ENCODE results near the gene FEN1.

FEN1 gene

GRCh38 chr11:61830237-61831105 is 37.8 kb downstream of the FEN1 start:
- ATAC-seq (ENCODE audit: low read depth): no peak

DNA sequence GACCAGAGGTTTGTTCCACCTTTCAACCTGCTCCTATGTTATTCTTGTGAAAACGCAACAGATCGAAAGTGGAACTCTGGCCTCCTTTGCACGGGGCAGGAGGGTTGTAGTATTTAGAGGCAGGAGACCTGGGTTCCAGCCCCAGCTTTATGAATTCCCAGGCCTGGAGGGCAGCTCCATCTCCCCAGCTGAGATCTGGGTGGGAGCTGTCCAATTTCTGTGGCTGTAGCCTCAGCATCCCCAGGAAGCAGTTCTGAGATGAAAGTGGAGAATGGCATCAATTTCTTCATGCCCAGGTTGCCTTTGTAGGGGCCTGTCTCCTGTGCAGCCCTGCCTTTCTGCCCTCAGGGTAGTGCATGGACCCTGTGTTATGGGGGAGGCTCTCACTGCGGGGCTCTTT is 39.5 kb downstream of the FEN1 start:
- Histone ChIP-seq H3K4me3 (ENCODE audit: severe bottlenecking) (no peak overlapping the region), H3K36me3 (ENCODE audit: low read depth) (peaks cover 72% of the 10 kb centered on the region), H3K27me3 (ENCODE audit: insufficient read depth, poor library complexity, severe bottlenecking) (no peaks in the 10 kb centered on the region), H3K9me3 (ENCODE audit: severe bottlenecking) (no peaks in the 10 kb centered on the region), H3K27ac (ENCODE audit: poor library complexity, severe bottlenecking) (peak overlapping the region; percentile 76), H3K4me1 (ENCODE audit: insufficient read depth, poor library complexity, severe bottlenecking) (peaks cover 22% of the 10 kb centered on the region)
- DNase-seq (ENCODE audit: low spot score) (no peak), ATAC-seq (ENCODE audit: low read depth) (no peak)
- TF ChIP-seq, protein P1, sequence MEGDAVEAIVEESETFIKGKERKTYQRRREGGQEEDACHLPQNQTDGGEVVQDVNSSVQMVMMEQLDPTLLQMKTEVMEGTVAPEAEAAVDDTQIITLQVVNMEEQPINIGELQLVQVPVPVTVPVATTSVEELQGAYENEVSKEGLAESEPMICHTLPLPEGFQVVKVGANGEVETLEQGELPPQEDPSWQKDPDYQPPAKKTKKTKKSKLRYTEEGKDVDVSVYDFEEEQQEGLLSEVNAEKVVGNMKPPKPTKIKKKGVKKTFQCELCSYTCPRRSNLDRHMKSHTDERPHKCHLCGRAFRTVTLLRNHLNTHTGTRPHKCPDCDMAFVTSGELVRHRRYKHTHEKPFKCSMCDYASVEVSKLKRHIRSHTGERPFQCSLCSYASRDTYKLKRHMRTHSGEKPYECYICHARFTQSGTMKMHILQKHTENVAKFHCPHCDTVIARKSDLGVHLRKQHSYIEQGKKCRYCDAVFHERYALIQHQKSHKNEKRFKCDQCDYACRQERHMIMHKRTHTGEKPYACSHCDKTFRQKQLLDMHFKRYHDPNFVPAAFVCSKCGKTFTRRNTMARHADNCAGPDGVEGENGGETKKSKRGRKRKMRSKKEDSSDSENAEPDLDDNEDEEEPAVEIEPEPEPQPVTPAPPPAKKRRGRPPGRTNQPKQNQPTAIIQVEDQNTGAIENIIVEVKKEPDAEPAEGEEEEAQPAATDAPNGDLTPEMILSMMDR (IDR thresholded peaks at IDR 0.05; ENCODE audit: poor library complexity, severe bottlenecking): no peak

More at GRCh38 chr11:61830237-61831105, 37.8 kb downstream of the FEN1 start:
- H3K27me3 ChIP-seq (ENCODE audit: insufficient read depth, poor library complexity, severe bottlenecking): no peaks in the 10 kb centered on the region
- H3K9me3 ChIP-seq (ENCODE audit: severe bottlenecking): no peaks in the 10 kb centered on the region
- H3K36me3 ChIP-seq (ENCODE audit: low read depth): peaks cover 55% of the 10 kb centered on the region
- TF ChIP-seq, protein P1 (IDR thresholded peaks at IDR 0.05; ENCODE audit: poor library complexity, severe bottlenecking): no peak
- DNase-seq (ENCODE audit: low spot score): no peak
- peak overlapping the region; percentile 76 for H3K27ac ChIP-seq (ENCODE audit: poor library complexity, severe bottlenecking)
- H3K4me1 ChIP-seq (ENCODE audit: insufficient read depth, poor library complexity, severe bottlenecking): peaks cover 22% of the 10 kb centered on the region
- peak overlapping the region; percentile 54 for H3K4me3 ChIP-seq (ENCODE audit: severe bottlenecking)

- TF ChIP-seq, protein P1 (IDR thresholded peaks at IDR 0.05; ENCODE audit: poor library complexity, severe bottlenecking): no peak
- Histone ChIP-seq H3K36me3 (ENCODE audit: low read depth) (peaks cover 78% of the 10 kb centered on the region), H3K27me3 (ENCODE audit: insufficient read depth, poor library complexity, severe bottlenecking) (no peaks in the 10 kb centered on the region), H3K4me3 (ENCODE audit: severe bottlenecking) (no peak overlapping the region), H3K4me1 (ENCODE audit: insufficient read depth, poor library complexity, severe bottlenecking) (peaks cover 22% of the 10 kb centered on the region), H3K27ac (ENCODE audit: poor library complexity, severe bottlenecking) (peak overlapping the region; percentile 76), H3K9me3 (ENCODE audit: severe bottlenecking) (no peaks in the 10 kb centered on the region)
- no peak for ATAC-seq (ENCODE audit: low read depth)
- DNase-seq (ENCODE audit: low spot score): peak; percentile 32
Observed at GRCh38 chr11:61832754-61833153, 40.0 kb downstream of the FEN1 start.

DNA sequence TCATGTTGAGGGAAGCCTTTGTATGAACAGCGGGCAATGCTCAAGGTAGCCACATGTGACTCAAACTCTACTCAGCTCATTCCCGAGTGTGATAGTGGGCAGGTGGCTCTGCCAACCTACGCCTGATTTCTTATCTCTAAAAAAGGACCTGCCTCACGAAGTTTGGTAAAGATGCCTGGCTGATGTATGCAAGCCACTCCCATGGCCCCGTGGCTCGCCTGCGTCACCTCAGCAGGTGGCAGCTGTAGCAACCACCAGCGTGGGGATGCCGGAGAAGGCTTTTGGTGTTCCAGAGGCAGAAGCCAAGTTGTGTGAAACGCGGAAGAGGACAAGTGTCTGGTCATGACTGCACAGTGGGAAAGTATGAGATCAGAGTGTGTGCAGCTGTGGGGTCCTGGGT is 40.8 kb downstream of the FEN1 start:
- Histone ChIP-seq H3K9me3 (ENCODE audit: severe bottlenecking) (no peaks in the 10 kb centered on the region), H3K27me3 (ENCODE audit: insufficient read depth, poor library complexity, severe bottlenecking) (no peaks in the 10 kb centered on the region), H3K27ac (ENCODE audit: poor library complexity, severe bottlenecking) (peak overlapping the region; percentile 76), H3K4me1 (ENCODE audit: insufficient read depth, poor library complexity, severe bottlenecking) (peaks cover 22% of the 10 kb centered on the region), H3K4me3 (ENCODE audit: severe bottlenecking) (no peak overlapping the region), H3K36me3 (ENCODE audit: low read depth) (peaks cover 85% of the 10 kb centered on the region)
- TF ChIP-seq, protein P1 (IDR thresholded peaks at IDR 0.05; ENCODE audit: poor library complexity, severe bottlenecking): no peak
- no peak for ATAC-seq (ENCODE audit: low read depth)
- DNase-seq (ENCODE audit: low spot score): peak; percentile 45

DNA sequence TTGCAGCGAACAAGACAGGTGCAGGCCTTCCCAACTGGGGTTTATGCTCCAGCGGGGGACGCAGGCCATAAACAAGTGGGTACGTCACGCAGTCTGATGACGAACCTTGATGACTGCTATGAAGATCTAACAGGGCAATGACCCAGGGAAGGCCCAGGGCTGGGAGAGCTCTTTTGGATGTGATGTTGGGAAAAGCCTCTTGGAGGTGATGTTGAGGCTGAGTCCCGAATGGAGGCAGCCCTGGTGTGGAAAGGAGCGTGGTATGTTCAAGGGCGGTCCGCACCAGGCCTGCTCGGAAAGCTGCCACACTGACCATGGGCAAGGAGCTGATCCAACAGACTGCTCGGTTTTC is 41.2 kb downstream of the FEN1 start:
- no peak for ATAC-seq (ENCODE audit: low read depth)
- Histone ChIP-seq H3K36me3 (ENCODE audit: low read depth) (peaks cover 89% of the 10 kb centered on the region), H3K9me3 (ENCODE audit: severe bottlenecking) (no peaks in the 10 kb centered on the region), H3K27me3 (ENCODE audit: insufficient read depth, poor library complexity, severe bottlenecking) (no peaks in the 10 kb centered on the region), H3K27ac (ENCODE audit: poor library complexity, severe bottlenecking) (peak overlapping the region; percentile 76), H3K4me3 (ENCODE audit: severe bottlenecking) (no peak overlapping the region), H3K4me1 (ENCODE audit: insufficient read depth, poor library complexity, severe bottlenecking) (peaks cover 22% of the 10 kb centered on the region)
- TF ChIP-seq, protein P1 (IDR thresholded peaks at IDR 0.05; ENCODE audit: poor library complexity, severe bottlenecking): no peak
- DNase-seq (ENCODE audit: low spot score): peak; percentile 35
